Karpas-422 (cell line): ENCODE measurements around the gene PRORP. TPM values are rescaled to one million over a fixed set of nuclear protein-coding genes. Genes with fewer than 3 reads are reported as not detected.

Source experiments
- DNase-seq: peaks from one replicate; pipeline ENCODE4 v3.0.0-alpha.2; 2015
- H2AFZ ChIP-seq: fragments of 200-600 bp; sonication (generic); 2 replicates; pipeline ENCODE4 v1.6.1; 2014; ENCODE audit warnings: antibody characterized with exemption, low read length, mixed read lengths
- H3K27ac ChIP-seq: fragments of 200-600 bp; sonication (generic); 2 replicates; pipeline ENCODE4 v1.5.1; 2014; ENCODE audit warnings: mild to moderate bottlenecking, low read length, moderate library complexity
- H3K27me3 ChIP-seq: fragments of 200-600 bp; sonication (generic); 2 replicates; pipeline ENCODE4 v1.6.1; 2014; ENCODE audit warnings: low read length, mixed read lengths
- H3K36me3 ChIP-seq: fragments of 200-600 bp; sonication (generic); 2 replicates; pipeline ENCODE4 v1.6.1; 2014; ENCODE audit warnings: low read length, mixed read lengths; ENCODE audit not compliant: insufficient read depth
- H3K4me1 ChIP-seq: fragments of 200-600 bp; sonication (generic); 2 replicates; pipeline ENCODE4 v1.6.1; 2014; ENCODE audit warnings: mild to moderate bottlenecking, low read length, mixed read lengths
- H3K4me2 ChIP-seq: fragments of 200-600 bp; sonication (generic); 2 replicates; pipeline ENCODE4 v1.6.1; 2014; ENCODE audit warnings: low read length, low read depth, mild to moderate bottlenecking; ENCODE audit not compliant: poor library complexity, severe bottlenecking
- H3K4me3 ChIP-seq: fragments of 200-600 bp; sonication (generic); 2 replicates; pipeline ENCODE4 v1.5.1; 2014; ENCODE audit warnings: mild to moderate bottlenecking, antibody characterized with exemption, low read length, mixed read lengths
- H3K79me2 ChIP-seq: fragments of 200-600 bp; sonication (generic); 2 replicates; pipeline ENCODE4 v1.6.1; 2014; ENCODE audit warnings: mild to moderate bottlenecking, low read length, mixed read lengths
- H3K9ac ChIP-seq: fragments of 200-600 bp; sonication (generic); 2 replicates; pipeline ENCODE4 v1.6.0; 2014; ENCODE audit warnings: low read length
- H3K9me2 ChIP-seq: fragments of 200-600 bp; sonication (generic), shearing (Covaris generic); replicated peaks from 2 replicates; pipeline ENCODE4 v1.6.0; 2014; ENCODE audit warnings: mild to moderate bottlenecking, low read length, moderate library complexity; ENCODE audit not compliant: insufficient read depth
- H3K9me3 ChIP-seq: fragments of 300-700, 200-600 bp; sonication (generic); 2 replicates; pipeline ENCODE4 v1.6.1; 2014; ENCODE audit warnings: low read length, mixed read lengths
- H4K20me1 ChIP-seq: fragments of 200-600 bp; sonication (generic); 2 replicates; pipeline ENCODE4 v1.6.1; 2014; ENCODE audit warnings: mild to moderate bottlenecking, antibody characterized with exemption, low read length, low read depth; ENCODE audit not compliant: insufficient read depth
- total RNA-seq: library from RNA; depleted of rRNA; stranded (reverse); fragments of >200 nt; shearing (Covaris generic); gene quantifications from 2 replicates; pipeline ENCODE4 v1.2.3, GENCODE V29; 2014; ENCODE audit warnings: low replicate concordance; rRNA removed

PRORP gene
- total RNA-seq, 1 experiment from 2014 or later, result 60.8 TPM

GRCh38 chr14:35158951-35159653 lies 36.8 kb downstream of the PRORP start:
- Histone ChIP-seq H3K9me2 (no peaks in the 10 kb centered on the region), H3K4me1 (peaks cover 40% of the 10 kb centered on the region), H3K4me3 (no peak overlapping the region), H3K79me2 (peaks cover 87% of the 10 kb centered on the region), H3K4me2 (no peak overlapping the region), H4K20me1 (no peaks in the 10 kb centered on the region), H3K9ac (no peak overlapping the region), H3K36me3 (no peaks in the 10 kb centered on the region; the same call in 1 of the 2 replicates), H2AFZ (no peak overlapping the region), H3K27ac (no peak overlapping the region), H3K27me3 (no peaks in the 10 kb centered on the region), H3K9me3 (no peaks in the 10 kb centered on the region)
- no peak for DNase-seq

GRCh38 chr14:35159742-35160409 lies 37.5 kb downstream of the PRORP start:
- H3K4me2 ChIP-seq, result no peak overlapping the region
- H3K79me2 ChIP-seq, result peaks cover 87% of the 10 kb centered on the region
- no peak overlapping the region for H3K9ac ChIP-seq

GRCh38 chr14:35161231-35161630 lies 38.9 kb downstream of the PRORP start:
- peaks cover 81% of the 10 kb centered on the region for H3K79me2 ChIP-seq
- no peak overlapping the region for H2AFZ ChIP-seq
- no peak overlapping the region for H3K4me2 ChIP-seq
- no peaks in the 10 kb centered on the region for H3K27me3 ChIP-seq
- no peak overlapping the region for H3K4me3 ChIP-seq
- no peak for DNase-seq
- no peaks in the 10 kb centered on the region; the same call in 1 of the 2 replicates for H3K36me3 ChIP-seq
- no peaks in the 10 kb centered on the region for H3K9me2 ChIP-seq
- peaks cover 19% of the 10 kb centered on the region for H3K4me1 ChIP-seq
- H3K9ac ChIP-seq, result no peak overlapping the region
- H3K27ac ChIP-seq, result no peak overlapping the region
- H4K20me1 ChIP-seq, result no peaks in the 10 kb centered on the region
- no peaks in the 10 kb centered on the region for H3K9me3 ChIP-seq

More at GRCh38 chr14:35159742-35160409, 37.5 kb downstream of the PRORP start:
- H3K9me3 ChIP-seq, result no peaks in the 10 kb centered on the region
- H3K27me3 ChIP-seq, result no peaks in the 10 kb centered on the region
- no peak overlapping the region for H2AFZ ChIP-seq
- H3K4me1 ChIP-seq, result peaks cover 32% of the 10 kb centered on the region
- no peaks in the 10 kb centered on the region; the same call in 1 of the 2 replicates for H3K36me3 ChIP-seq
- no peak overlapping the region for H3K27ac ChIP-seq
- H3K4me3 ChIP-seq, result no peak overlapping the region
- no peaks in the 10 kb centered on the region for H3K9me2 ChIP-seq
- no peak for DNase-seq
- no peaks in the 10 kb centered on the region for H4K20me1 ChIP-seq

GRCh38 chr14:35163384-35163783 lies 41.0 kb downstream of the PRORP start:
- Histone ChIP-seq H3K27me3 (no peaks in the 10 kb centered on the region), H3K9ac (no peak overlapping the region), H3K4me3 (no peak overlapping the region), H3K9me2 (no peaks in the 10 kb centered on the region), H3K27ac (no peak overlapping the region), H4K20me1 (no peaks in the 10 kb centered on the region), H3K4me1 (peaks cover 15% of the 10 kb centered on the region; the same call in 1 of the 2 replicates), H3K4me2 (no peak overlapping the region), H3K79me2 (peaks cover 73% of the 10 kb centered on the region), H3K36me3 (peaks cover 5% of the 10 kb centered on the region; the same call in 1 of the 2 replicates), H3K9me3 (no peaks in the 10 kb centered on the region), H2AFZ (no peak overlapping the region)
- no peak for DNase-seq

- no peaks in the 10 kb centered on the region for H3K9me2 ChIP-seq
- no peaks in the 10 kb centered on the region for H3K9me3 ChIP-seq
- no peak overlapping the region for H2AFZ ChIP-seq
- H3K27me3 ChIP-seq, result no peaks in the 10 kb centered on the region
- peaks cover 8% of the 10 kb centered on the region; the same call in 1 of the 2 replicates for H3K36me3 ChIP-seq
- DNase-seq, result no peak
- peaks cover 69% of the 10 kb centered on the region for H3K79me2 ChIP-seq
- H3K4me1 ChIP-seq, result peaks cover 14% of the 10 kb centered on the region; the same call in 1 of the 2 replicates
- H3K9ac ChIP-seq, result no peak overlapping the region
- H3K27ac ChIP-seq, result no peak overlapping the region
- H3K4me3 ChIP-seq, result no peak overlapping the region
- H3K4me2 ChIP-seq, result no peak overlapping the region
- H4K20me1 ChIP-seq, result no peaks in the 10 kb centered on the region
Measured at GRCh38 chr14:35164849-35165248, 42.5 kb downstream of the PRORP start.

- H3K27ac ChIP-seq, result no peak overlapping the region
- no peak for DNase-seq
- peaks cover 62% of the 10 kb centered on the region for H3K79me2 ChIP-seq
- no peak overlapping the region for H3K9ac ChIP-seq
- no peaks in the 10 kb centered on the region for H4K20me1 ChIP-seq
- H2AFZ ChIP-seq, result no peak overlapping the region
- H3K27me3 ChIP-seq, result no peaks in the 10 kb centered on the region
- H3K9me3 ChIP-seq, result no peaks in the 10 kb centered on the region
- H3K4me3 ChIP-seq, result no peak overlapping the region
- no peaks in the 10 kb centered on the region for H3K9me2 ChIP-seq
- H3K4me1 ChIP-seq, result no peaks in the 10 kb centered on the region
- no peak overlapping the region for H3K4me2 ChIP-seq
- 0 out of 2 replicates have a peak, but pooled peaks cover 9% of the 10 kb centered on the region for H3K36me3 ChIP-seq
Measured at GRCh38 chr14:35167496-35167895, 45.1 kb downstream of the PRORP start.

Other genes with a start within 250 kb of the PRORP start
- gene BAZ1A, start 247.2 kb upstream of the PRORP start, total RNA-seq, result 63.7 and 136 TPM in 2 replicates
- gene SRP54, start 139.6 kb upstream of the PRORP start, total RNA-seq, result 86.8 and 115 TPM in 2 replicates
- 35.6 and 39.2 TPM in 2 replicates for gene FAM177A1, start 76.3 kb upstream of the PRORP start, total RNA-seq
- 42.1 and 86.2 TPM in 2 replicates for gene PPP2R3C, start 562 bp upstream of the PRORP start, total RNA-seq
- 327 and 344 TPM in 2 replicates for gene PSMA6, start 169.8 kb downstream of the PRORP start, total RNA-seq